ENCODE results near the gene NTM. TPM values are rescaled to one million over a fixed set of nuclear protein-coding genes. Genes with fewer than 3 reads are reported as not detected.

The NTM gene
- total and polyA plus RNA-seq, 12 donors: 0.26 to 11.5 (median 4.0) TPM

GRCh38 chr11:131978351-131978750 is 607.9 kb downstream of the NTM start:
- intact Hi-C loops (cut with DNase I): no loop called here
- no peak overlapping the region for H3K4me3 ChIP-seq
- H3K4me1 ChIP-seq (replicated peaks in 1 of 2): no peaks in the 10 kb centered on the region
- H3K27ac ChIP-seq: no peak overlapping the region
- H3K27me3 ChIP-seq: no peaks in the 10 kb centered on the region
- H3K36me3 ChIP-seq (replicated peaks in 1 of 2): no peaks in the 10 kb centered on the region
- TF ChIP-seq POLR2A (IDR thresholded peaks at IDR 0.05): no peak
- TF ChIP-seq, protein P1, sequence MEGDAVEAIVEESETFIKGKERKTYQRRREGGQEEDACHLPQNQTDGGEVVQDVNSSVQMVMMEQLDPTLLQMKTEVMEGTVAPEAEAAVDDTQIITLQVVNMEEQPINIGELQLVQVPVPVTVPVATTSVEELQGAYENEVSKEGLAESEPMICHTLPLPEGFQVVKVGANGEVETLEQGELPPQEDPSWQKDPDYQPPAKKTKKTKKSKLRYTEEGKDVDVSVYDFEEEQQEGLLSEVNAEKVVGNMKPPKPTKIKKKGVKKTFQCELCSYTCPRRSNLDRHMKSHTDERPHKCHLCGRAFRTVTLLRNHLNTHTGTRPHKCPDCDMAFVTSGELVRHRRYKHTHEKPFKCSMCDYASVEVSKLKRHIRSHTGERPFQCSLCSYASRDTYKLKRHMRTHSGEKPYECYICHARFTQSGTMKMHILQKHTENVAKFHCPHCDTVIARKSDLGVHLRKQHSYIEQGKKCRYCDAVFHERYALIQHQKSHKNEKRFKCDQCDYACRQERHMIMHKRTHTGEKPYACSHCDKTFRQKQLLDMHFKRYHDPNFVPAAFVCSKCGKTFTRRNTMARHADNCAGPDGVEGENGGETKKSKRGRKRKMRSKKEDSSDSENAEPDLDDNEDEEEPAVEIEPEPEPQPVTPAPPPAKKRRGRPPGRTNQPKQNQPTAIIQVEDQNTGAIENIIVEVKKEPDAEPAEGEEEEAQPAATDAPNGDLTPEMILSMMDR (IDR thresholded peaks at IDR 0.05): no peak
- WGBS, 4 donors: 72 to 82% (median 72%) methylated on average over 5 of the region's 5 CpGs
- DNase-seq: no peak
- no peaks in the 10 kb centered on the region for H3K9me3 ChIP-seq (replicated peaks in 1 of 3)

GRCh38 chr11:131979364-131979763 is 608.9 kb downstream of the NTM start:
- Histone ChIP-seq H3K27me3 (no peaks in the 10 kb centered on the region), H3K4me3 (no peak overlapping the region), H3K9me3 (replicated peaks in 1 of 3) (no peaks in the 10 kb centered on the region), H3K36me3 (replicated peaks in 1 of 2) (no peaks in the 10 kb centered on the region), H3K4me1 (replicated peaks in 1 of 2) (no peaks in the 10 kb centered on the region), H3K27ac (no peak overlapping the region)
- intact Hi-C loops (cut with DNase I): no loop called here
- TF ChIP-seq, protein P1 (IDR thresholded peaks at IDR 0.05): no peak
- no peak for TF ChIP-seq POLR2A (IDR thresholded peaks at IDR 0.05)
- no peak for DNase-seq
- 83 to 96% (median 93%) methylated on average over 3 of the region's 3 CpGs for WGBS, 4 donors

- H3K36me3 ChIP-seq (replicated peaks in 1 of 2): no peaks in the 10 kb centered on the region
- TF ChIP-seq POLR2A (IDR thresholded peaks at IDR 0.05): no peak
- TF ChIP-seq, protein P1 (IDR thresholded peaks at IDR 0.05): no peak
- WGBS, 4 donors: 73 to 94% (median 88%) methylated on average over 3 of the region's 3 CpGs
- no peaks in the 10 kb centered on the region for H3K27me3 ChIP-seq
- H3K4me3 ChIP-seq: no peak overlapping the region
- no peaks in the 10 kb centered on the region for H3K4me1 ChIP-seq (replicated peaks in 1 of 2)
- H3K9me3 ChIP-seq (replicated peaks in 1 of 3): no peaks in the 10 kb centered on the region
- no peak overlapping the region for H3K27ac ChIP-seq
- no peak for DNase-seq
- intact Hi-C loops (cut with DNase I): no loop called here
These were observed 609.8 kb downstream of the NTM start for GRCh38 chr11:131980199-131980598.

DNA sequence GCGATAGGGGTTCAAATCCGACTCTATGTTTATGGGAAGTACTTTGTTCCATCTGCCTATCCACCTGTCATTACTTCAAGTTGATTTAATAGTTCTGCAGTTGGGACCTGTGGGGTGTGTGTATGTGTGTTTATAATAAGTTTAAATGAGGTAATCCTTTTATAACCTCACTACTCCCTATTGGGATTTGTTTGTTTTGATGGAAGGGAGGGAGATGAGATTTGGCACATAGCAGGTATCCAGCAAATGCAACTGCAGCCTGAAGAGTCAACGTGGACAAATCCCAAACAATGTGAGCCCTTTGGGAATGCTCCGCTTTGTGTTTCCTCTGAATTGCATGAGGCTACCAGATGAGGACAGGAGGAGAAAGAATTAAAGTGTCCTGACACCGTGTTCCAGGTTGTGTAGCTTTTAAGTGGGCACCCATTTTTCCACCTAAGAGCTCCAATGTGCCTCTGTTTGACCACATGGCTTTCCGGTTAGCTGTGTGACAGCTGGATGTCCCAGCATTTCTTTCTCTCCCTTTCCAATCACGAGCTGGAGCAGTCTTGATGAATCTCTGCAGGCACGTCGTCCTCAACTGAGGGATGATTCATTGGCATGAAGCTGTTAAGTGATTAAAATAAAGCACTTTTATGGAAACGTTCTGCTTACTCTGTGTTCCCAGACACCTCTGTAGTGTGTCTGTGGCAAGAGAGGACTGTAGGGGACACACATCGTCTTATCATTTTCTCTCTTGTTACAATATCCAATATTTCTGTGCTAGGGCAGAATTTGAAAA is 610.7 kb downstream of the NTM start:
- Histone ChIP-seq H3K27ac (no peak overlapping the region), H3K4me1 (replicated peaks in 1 of 2) (no peaks in the 10 kb centered on the region), H3K36me3 (replicated peaks in 1 of 2) (no peaks in the 10 kb centered on the region), H3K4me3 (no peak overlapping the region), H3K27me3 (no peaks in the 10 kb centered on the region), H3K9me3 (replicated peaks in 1 of 3) (no peaks in the 10 kb centered on the region)
- TF ChIP-seq, protein P1 (IDR thresholded peaks at IDR 0.05): no peak
- WGBS, 4 donors: 69 to 77% (median 75%) methylated on average over 11 of the region's 11 CpGs
- intact Hi-C loops (cut with DNase I): no loop called here
- DNase-seq: no peak

Data from adrenal gland (tissue), 12 donors.